Endothelial cell of umbilical vein (primary cell): ENCODE data around the gene POGZ. TPM values are rescaled to one million over a fixed set of nuclear protein-coding genes. Genes with fewer than 3 reads are reported as not detected.

Experiments
- BruUV-seq: library from RNA; stranded (reverse); fragments of 400-500 nt; replicated peaks from 2 replicates; lab custom pipeline; 2021; lab: Mats Ljungman, UMichigan
- CTCF ChIA-PET: fragments of 300-600, 350-600 bp; sonication (Branson Sonifier 250); formaldehyde crosslinking; loops from one replicate; lab custom pipeline; 2021; ENCODE audit warnings: antibody characterized with exemption, inconsistent platforms; lab: Charles Lee
- POLR2A ChIA-PET: fragments of 300-600, 350-600 bp; sonication (Branson Sonifier 250); formaldehyde crosslinking; loops from one replicate; lab custom pipeline; 2021; ENCODE audit warnings: antibody characterized with exemption, inconsistent platforms; lab: Charles Lee
- DNase-seq: peaks from one replicate; pipeline ENCODE4 v3.0.0-alpha.2; 2011; ENCODE audit warnings: low read depth, low spot score
- FAIRE-seq: peaks from 2 replicates; lab custom pipeline; 2011; peaks lifted over from hg19 to GRCh38; lab: Jason Lieb, UNC
- H2AFZ ChIP-seq: 2 replicates; pipeline ENCODE4 v1.6.0; 2012; ENCODE audit warnings: low read depth, low read length, control low read depth, inconsistent platforms
- H3K27ac ChIP-seq: 2 replicates; pipeline ENCODE4 v1.5.1; 2011; ENCODE audit warnings: low read depth, mild to moderate bottlenecking, control low read depth, low read length, moderate library complexity; ENCODE audit not compliant: insufficient read depth
- H3K27me3 ChIP-seq, 2 experiments: 2 replicates each; pipeline versions ENCODE4 v1.6.0 to v1.6.1; 2011; ENCODE audit warnings: low read length in 2 of 2, mixed read lengths in 1 of 2; ENCODE audit not compliant: control insufficient read depth in 2 of 2, insufficient read depth in 2 of 2
- H3K36me3 ChIP-seq, 2 experiments: 2 replicates in 1 of 2; 3 replicates in 1 of 2; pipeline ENCODE4 v1.5.1; 2011; ENCODE audit warnings: low read length in 2 of 2, mild to moderate bottlenecking in 1 of 2, moderate library complexity in 1 of 2; ENCODE audit not compliant: control insufficient read depth in 2 of 2, insufficient read depth in 2 of 2; ENCODE audit errors: extremely low read depth in 1 of 2
- H3K4me1 ChIP-seq: 3 replicates; pipeline ENCODE4 v1.5.1; 2011; ENCODE audit warnings: mild to moderate bottlenecking, low read length; ENCODE audit not compliant: control insufficient read depth, insufficient read depth; ENCODE audit errors: extremely low read depth
- H3K4me2 ChIP-seq: 2 replicates; pipeline ENCODE4 v1.6.1; 2011; ENCODE audit warnings: low read length, control low read depth, mixed read lengths; ENCODE audit not compliant: insufficient read depth
- H3K4me3 ChIP-seq, 3 experiments: fragments of 200-600 bp in 1 of 3; sonication (generic), shearing (Covaris generic) in 1 of 3; replicated peaks in 1 of 3; 2 replicates each; pipeline ENCODE4 v1.5.1; 2011 to 2016; ENCODE audit warnings: control low read depth in 3 of 3, low read length in 3 of 3, mild to moderate bottlenecking in 2 of 3, inconsistent platforms in 1 of 3, low read depth in 1 of 3, moderate library complexity in 1 of 3; ENCODE audit not compliant: insufficient read depth in 1 of 3
- H3K79me2 ChIP-seq: 2 replicates; pipeline ENCODE4 v1.6.0; 2012; ENCODE audit warnings: low read length, inconsistent platforms; ENCODE audit not compliant: control insufficient read depth, insufficient read depth
- H3K9ac ChIP-seq: replicated peaks from 2 replicates; pipeline ENCODE3; 2011; ENCODE audit warnings: low read length, control low read depth; ENCODE audit not compliant: insufficient read depth; ENCODE audit errors: extremely low read depth
- H3K9me1 ChIP-seq: replicated peaks from 3 replicates; pipeline ENCODE4 v1.6.0; 2011; ENCODE audit warnings: mild to moderate bottlenecking, low read length; ENCODE audit not compliant: control insufficient read depth, insufficient read depth; ENCODE audit errors: extremely low read depth
- H3K9me3 ChIP-seq: replicated peaks from 2 replicates; pipeline ENCODE4 v1.5.1; 2012; ENCODE audit warnings: low read length, inconsistent platforms; ENCODE audit not compliant: control insufficient read depth, insufficient read depth
- H4K20me1 ChIP-seq: replicated peaks from 2 replicates; pipeline ENCODE3; 2011; ENCODE audit warnings: mild to moderate bottlenecking, low read length; ENCODE audit not compliant: control insufficient read depth, insufficient read depth; ENCODE audit errors: extremely low read depth
- EZH2 ChIP-seq: IDR thresholded peaks from 2 replicates; pipeline ENCODE4 v1.6.1; 2012; ENCODE audit warnings: borderline replicate concordance, low read depth, mild to moderate bottlenecking, moderate library complexity, low read length, inconsistent platforms; ENCODE audit not compliant: severe bottlenecking
- FOS ChIP-seq: IDR thresholded peaks from 2 replicates; pipeline ENCODE4 v1.6.1; 2011; ENCODE audit warnings: mild to moderate bottlenecking, low read length, moderate library complexity, borderline replicate concordance; ENCODE audit not compliant: insufficient read depth
- GATA2 ChIP-seq: IDR thresholded peaks from 2 replicates; pipeline ENCODE4 v1.7.0; 2011; ENCODE audit warnings: low read depth, mild to moderate bottlenecking, moderate library complexity, mixed read lengths, low read length; ENCODE audit not compliant: insufficient read length, insufficient read depth
- JUN ChIP-seq: IDR thresholded peaks from 2 replicates; pipeline ENCODE4 v1.6.1; 2011; ENCODE audit warnings: borderline replicate concordance, low read depth; ENCODE audit not compliant: insufficient read length, insufficient read depth
- MYC ChIP-seq: IDR thresholded peaks from one replicate; pipeline ENCODE4 v1.6.1; 2011; ENCODE audit warnings: mild to moderate bottlenecking, low read depth, low read length
- POLR2A ChIP-seq: IDR thresholded peaks from 2 replicates; pipeline ENCODE4 v1.6.1; 2012; ENCODE audit warnings: low read depth, mild to moderate bottlenecking, control low read depth, low read length
- POLR2AphosphoS5 ChIP-seq: IDR thresholded peaks from 2 replicates; pipeline ENCODE4 v1.6.1; 2012; ENCODE audit warnings: low read depth, mild to moderate bottlenecking, control low read depth, low read length, moderate library complexity; ENCODE audit not compliant: insufficient read depth
- dilution Hi-C: fragments of 300-500 bp; cut with MboI; formaldehyde crosslinking; loops from one replicate; pipeline ENCODE4 v1.15.0; 2019; ENCODE audit warnings: low sequenced_read_pairs; ENCODE audit not compliant: extremely low pct_ligation_motif_present
- intact Hi-C: fragments of 100-400 bp; cut with micrococcal nuclease; formaldehyde crosslinking; loops from one replicate; pipeline ENCODE4 v1.10.0; 2022
- polyA plus RNA-seq, 4 experiments: library from polyadenylated mRNA; depleted of rRNA in 3 of 4; stranded (reverse) in 3 of 4; unstranded in 1 of 4; fragments of >200 nt; gene quantifications; 2 replicates each; pipeline versions ENCODE4 v1.2.1 to v1.2.3, GENCODE V29; 2011 to 2012; ENCODE audit warnings: missing spikeins in 1 of 4
- total RNA-seq: library from RNA; stranded (reverse); gene quantifications from 2 replicates; pipeline ENCODE4 v1.2.3, GENCODE V29; 2021
- TF ChIP-seq, protein P1 (sequence below): IDR thresholded peaks from 2 replicates; pipeline ENCODE4 v1.6.1; 2011; ENCODE audit not compliant: insufficient read depth, insufficient read length
- TF ChIP-seq, protein P2 (sequence below), 2 donors: IDR thresholded peaks; 1 replicate in 1 of 2; 2 replicates in 1 of 2; pipeline ENCODE4 v1.5.1; 2011; ENCODE audit warnings: low read length in 2 of 2, mild to moderate bottlenecking in 2 of 2, moderate library complexity in 2 of 2, control low read depth in 1 of 2, inconsistent platforms in 1 of 2, low read depth in 1 of 2; ENCODE audit not compliant: insufficient read depth in 1 of 2; ENCODE audit errors: extremely low read depth in 1 of 2

Gene POGZ
- total and polyA plus RNA-seq, 2 donors (not counting 3 experiments of a cell fraction or from before 2014, with no cell fraction given), result 50.7 to 96.7 TPM

DNA sequence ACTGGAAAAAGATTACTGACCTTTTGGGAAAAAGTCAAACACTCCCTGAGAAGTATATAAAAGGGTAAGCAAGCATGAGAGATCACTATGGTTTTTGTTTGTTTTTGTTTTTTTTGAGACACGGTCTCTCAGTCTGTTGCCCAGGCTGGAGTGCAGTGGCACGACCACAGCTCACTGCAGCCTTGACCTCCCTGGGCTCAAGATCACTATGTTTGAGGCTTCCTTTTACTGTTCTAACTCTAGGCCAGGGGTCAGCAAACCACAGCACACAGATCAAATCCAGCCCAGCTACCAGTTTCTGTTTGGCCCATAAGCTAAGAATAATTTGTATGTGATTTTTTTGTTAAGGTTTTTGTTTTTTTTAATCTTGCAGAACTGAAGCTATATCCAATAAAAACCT is 34.2 kb downstream of the POGZ start:
- ChIA-PET POLR2A (no interaction called here), CTCF (interaction anchor here (1.0 to 1.5 kb wide), 3 partner anchors 19 to 124 kb away, joined by 4 to 6 read pairs (median 4); no protein-coding TSS in a partner anchor)
- Histone ChIP-seq H3K4me1 (no peaks in the 10 kb centered on the region), H3K79me2 (no peaks in the 10 kb centered on the region), H3K9me1 (no peaks in the 10 kb centered on the region), H3K27ac (no peak overlapping the region), H3K9ac (no peak overlapping the region), H3K27me3 (no peaks in the 10 kb centered on the region), H4K20me1 (no peaks in the 10 kb centered on the region), H3K4me2 (no peak overlapping the region), H3K9me3 (no peaks in the 10 kb centered on the region), H3K36me3 (peaks cover 28 to 35% of the 10 kb centered on the region in 2 experiments), H2AFZ (no peak overlapping the region), H3K4me3 (no peak overlapping the region)
- FAIRE-seq (no peak), DNase-seq (no peak)
- BruUV-seq, result no TSS peak
- TF ChIP-seq EZH2 (no peak), JUN (no peak), MYC (no peak)
- dilution Hi-C loops, result no loop called here
- intact Hi-C loops, result no loop called here

DNA sequence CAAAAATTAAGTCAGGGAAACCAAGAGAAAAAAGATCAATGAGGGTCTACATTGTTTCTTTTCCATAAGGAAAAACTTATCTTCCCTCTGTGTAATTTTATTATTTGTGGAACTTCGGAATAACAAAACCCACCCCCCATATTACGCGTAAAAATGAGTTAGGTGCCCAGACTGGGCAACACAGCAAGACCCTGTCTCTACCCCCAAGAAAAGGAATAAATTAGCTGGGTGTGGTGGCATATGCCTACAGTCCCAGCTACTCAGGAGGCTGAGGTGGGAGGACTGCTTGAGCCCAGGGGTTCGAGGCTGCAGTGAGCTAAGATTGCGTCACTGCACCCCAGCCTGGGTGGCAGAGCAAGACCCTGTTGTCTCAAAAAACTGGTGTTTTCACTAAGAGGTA is 39.5 kb downstream of the POGZ start:
- Histone ChIP-seq H3K4me1 (no peaks in the 10 kb centered on the region), H3K9me1 (no peaks in the 10 kb centered on the region), H2AFZ (no peak overlapping the region), H3K27me3 (no peaks in the 10 kb centered on the region), H3K79me2 (peaks cover 1% of the 10 kb centered on the region), H3K27ac (no peak overlapping the region), H3K4me2 (no peak overlapping the region), H3K4me3 (no peak overlapping the region), H3K36me3 (peaks cover 21 to 23% of the 10 kb centered on the region in 2 experiments), H3K9me3 (no peaks in the 10 kb centered on the region), H4K20me1 (no peaks in the 10 kb centered on the region), H3K9ac (no peak overlapping the region)
- DNase-seq (no peak), FAIRE-seq (no peak)
- intact Hi-C loops, result no loop called here
- ChIA-PET POLR2A (interaction anchor here (0.6 kb wide), 1 partner anchor 16 kb away, joined by 4 read pairs; no protein-coding TSS in a partner anchor), CTCF (interaction anchor here (0.6 to 3.5 kb wide), 5 partner anchors 9 to 315 kb away, joined by 3 to 12 read pairs (median 3); no protein-coding TSS in a partner anchor)
- BruUV-seq, result no TSS peak
- dilution Hi-C loops, result no loop called here
- TF ChIP-seq, protein P1, sequence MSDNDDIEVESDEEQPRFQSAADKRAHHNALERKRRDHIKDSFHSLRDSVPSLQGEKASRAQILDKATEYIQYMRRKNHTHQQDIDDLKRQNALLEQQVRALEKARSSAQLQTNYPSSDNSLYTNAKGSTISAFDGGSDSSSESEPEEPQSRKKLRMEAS, result no peak
- TF ChIP-seq FOS (no peak), POLR2AphosphoS5 (no peak), JUN (no peak), EZH2 (no peak), POLR2A (no peak), GATA2 (no peak)
- TF ChIP-seq, protein P2, sequence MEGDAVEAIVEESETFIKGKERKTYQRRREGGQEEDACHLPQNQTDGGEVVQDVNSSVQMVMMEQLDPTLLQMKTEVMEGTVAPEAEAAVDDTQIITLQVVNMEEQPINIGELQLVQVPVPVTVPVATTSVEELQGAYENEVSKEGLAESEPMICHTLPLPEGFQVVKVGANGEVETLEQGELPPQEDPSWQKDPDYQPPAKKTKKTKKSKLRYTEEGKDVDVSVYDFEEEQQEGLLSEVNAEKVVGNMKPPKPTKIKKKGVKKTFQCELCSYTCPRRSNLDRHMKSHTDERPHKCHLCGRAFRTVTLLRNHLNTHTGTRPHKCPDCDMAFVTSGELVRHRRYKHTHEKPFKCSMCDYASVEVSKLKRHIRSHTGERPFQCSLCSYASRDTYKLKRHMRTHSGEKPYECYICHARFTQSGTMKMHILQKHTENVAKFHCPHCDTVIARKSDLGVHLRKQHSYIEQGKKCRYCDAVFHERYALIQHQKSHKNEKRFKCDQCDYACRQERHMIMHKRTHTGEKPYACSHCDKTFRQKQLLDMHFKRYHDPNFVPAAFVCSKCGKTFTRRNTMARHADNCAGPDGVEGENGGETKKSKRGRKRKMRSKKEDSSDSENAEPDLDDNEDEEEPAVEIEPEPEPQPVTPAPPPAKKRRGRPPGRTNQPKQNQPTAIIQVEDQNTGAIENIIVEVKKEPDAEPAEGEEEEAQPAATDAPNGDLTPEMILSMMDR (IDR thresholded peaks at IDR 0.05; ENCODE audit: extremely low read depth in 1 of 2, insufficient read depth in 1 of 2, low read depth in 1 of 2, low read length in 2 of 2), result no peak
